Measurements from ENCODE around the gene MICAL1. TPM values are rescaled to one million over a fixed set of nuclear protein-coding genes. Genes with fewer than 3 reads are reported as not detected.

MICAL1 gene
- total RNA-seq, 5 donors from 2014 or later (not counting 1 experiment from before 2014, with no cell fraction given): 81.9 to 108 (median 89.5) TPM

Other genes starting within 250 kb of the MICAL1 start
- gene CD164, start 73.3 kb downstream of the MICAL1 start, total RNA-seq: 100 to 1,000 TPM; 194 to 212 (median 201) TPM
- 1 to 10 TPM in 1 of 5 donors, under 1 TPM in 4; 0.07 to 1.5 (median 0.38) TPM for gene PPIL6, start 15.1 kb downstream of the MICAL1 start, total RNA-seq
- 10 to 100 TPM; 21.1 to 36.7 (median 23.7) TPM for gene SMPD2, start 15.0 kb downstream of the MICAL1 start, total RNA-seq
- 10 to 100 TPM; 14.1 to 21.2 (median 19.5) TPM for gene ZBTB24, start 27.4 kb upstream of the MICAL1 start, total RNA-seq
- gene AK9, start 235.4 kb upstream of the MICAL1 start, total RNA-seq: 10 to 100 TPM in 3 of 5 donors, 1 to 10 TPM in 2; 7.9 to 12.6 (median 10.2) TPM
- gene FIG4, start 235.5 kb upstream of the MICAL1 start, total RNA-seq: 10 to 100 TPM; 10.5 to 13.5 (median 11.5) TPM

Measured in T-cell (primary cell).